Midbrain (tissue), 1 donor: ENCODE data around the gene BTF3L4.
A peak's percentile ranks its signal among the peaks of the same experiment; 100 is the strongest.

Experiments used
- DNase-seq: peaks from one replicate; lab custom pipeline; 2025; lab: John Stamatoyannopoulos, UW

BTF3L4 gene

DNA sequence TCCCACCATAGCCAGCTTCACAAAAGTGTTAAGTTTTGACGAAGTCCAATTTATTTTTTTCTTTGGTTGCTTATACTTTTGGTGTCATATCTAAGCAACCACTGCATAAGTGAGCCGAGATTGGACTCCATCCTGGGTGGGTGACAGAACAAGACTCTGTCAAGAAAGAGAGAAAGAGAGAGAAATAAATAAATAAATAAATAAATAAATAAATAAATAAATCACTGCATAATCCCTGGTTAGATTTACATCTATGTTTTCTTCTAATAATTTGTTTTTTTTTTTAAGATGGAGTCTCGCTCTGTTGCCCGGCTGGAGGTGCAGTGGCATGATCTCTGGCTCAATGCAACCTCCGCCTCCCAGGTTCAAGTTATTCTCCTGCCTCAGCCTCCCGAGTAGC is 67.5 kb downstream of the BTF3L4 start:
- DNase-seq = no peak

DNA sequence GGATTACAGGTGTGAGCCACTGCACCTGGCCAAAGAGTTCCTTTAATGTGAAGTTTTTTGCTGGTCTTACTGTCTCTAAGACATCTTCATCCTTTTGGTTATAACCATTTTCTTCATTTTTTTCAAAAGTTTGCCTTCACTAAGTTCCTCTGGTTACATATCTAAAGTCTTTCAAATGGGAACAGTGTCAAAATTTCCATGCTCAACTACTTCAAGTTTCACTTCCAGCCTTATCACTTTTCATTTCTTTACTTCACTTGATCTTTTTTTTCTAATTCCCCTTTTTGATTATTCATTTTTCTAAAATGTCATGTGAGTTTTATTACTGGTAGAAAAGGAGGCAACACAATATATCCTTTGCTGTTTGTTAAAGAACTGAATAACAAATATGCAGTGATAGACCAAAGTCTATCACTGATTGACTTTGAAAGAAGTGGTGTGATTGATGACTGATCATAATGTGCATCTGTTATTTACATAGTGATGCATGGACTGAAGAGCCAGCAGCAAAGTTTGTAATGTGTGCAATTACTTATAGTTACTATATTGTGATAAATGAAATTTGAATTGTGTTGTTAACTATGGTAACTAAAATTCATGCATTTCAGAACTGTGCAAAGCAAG is 69.8 kb downstream of the BTF3L4 start:
- no peak for DNase-seq

DNA sequence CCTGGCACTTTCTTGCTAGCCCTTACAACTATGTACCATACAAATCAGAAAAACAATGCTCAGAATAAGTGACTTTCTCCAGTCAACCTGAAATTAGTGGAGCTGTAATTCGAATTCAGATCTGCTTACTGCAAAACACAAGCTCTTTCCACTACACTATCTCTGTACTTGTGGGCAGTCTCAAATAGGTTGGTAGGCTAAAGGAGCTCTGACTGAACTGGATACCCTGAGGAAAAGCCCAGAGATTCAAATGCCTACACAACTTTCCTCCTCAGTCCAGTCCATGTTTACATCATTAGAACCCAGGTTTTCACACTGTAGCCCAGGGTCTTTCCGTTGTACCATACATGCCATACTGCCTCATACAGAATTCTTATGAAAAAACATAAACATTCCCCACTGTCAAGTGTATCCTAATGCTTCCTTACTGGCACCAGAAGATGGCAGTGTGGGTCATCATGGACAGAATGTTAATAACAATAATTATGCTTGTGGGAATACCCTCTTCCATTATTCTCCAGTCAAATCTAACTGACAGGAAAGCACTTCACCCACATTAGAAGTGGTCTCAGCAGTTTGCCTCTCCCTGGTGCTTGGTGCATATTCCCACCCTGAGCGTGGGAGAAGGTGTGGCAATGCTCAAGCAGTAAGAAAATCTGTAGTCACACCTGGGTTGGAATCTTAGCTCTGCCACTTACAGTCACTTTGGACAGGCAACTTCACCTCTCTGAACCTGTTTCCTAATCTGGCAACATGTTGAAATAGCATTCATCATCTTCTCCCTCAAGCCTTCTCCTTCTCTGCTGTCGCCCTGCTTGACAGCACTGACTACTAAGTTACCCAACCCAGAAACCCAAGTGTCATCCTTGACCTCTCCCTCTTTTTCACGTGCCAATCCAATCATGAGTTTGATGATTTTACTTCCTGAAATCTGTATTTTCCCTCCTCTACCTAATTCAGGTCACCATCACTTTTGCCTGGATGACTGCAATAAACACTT is 71.4 kb downstream of the BTF3L4 start:
- DNase-seq = peak; percentile 2

DNA sequence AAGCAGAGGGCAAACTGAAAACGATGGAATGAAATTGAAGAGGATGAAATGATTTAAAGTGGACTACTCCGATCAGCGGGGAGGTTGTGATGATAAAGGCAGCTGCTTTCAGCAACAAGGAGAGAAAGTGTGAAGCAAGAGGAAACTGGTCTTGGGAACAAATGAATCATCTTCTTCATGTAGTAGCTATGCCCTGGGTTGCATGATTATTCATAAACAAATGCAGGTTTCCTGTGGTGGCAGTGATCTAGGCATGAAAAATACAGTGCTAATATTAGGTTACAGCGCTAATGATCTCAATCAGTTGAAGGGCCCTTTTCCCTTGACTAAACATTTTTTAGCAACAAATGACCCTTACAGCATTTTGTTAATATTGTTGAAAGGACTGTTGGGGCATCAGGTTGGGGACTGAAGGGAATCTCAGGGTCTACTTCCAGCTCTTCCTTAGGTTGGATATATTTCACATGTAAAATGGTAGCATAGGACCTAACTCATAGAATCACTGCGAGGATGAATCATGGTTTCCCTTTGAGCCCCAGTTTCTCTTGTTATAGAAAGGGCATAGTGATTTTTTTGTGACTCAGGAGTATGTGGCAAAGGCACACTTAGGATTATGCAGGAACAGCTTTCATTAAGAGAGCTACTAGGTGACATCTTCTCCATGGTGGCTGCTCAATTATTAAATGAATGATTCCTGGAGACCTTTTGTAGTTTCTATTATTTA is 83.9 kb downstream of the BTF3L4 start:
- no peak for DNase-seq
